Measurements from ENCODE around the gene OXCT2. TPM values are rescaled to one million over a fixed set of nuclear protein-coding genes. Genes with fewer than 3 reads are reported as not detected.

Gene OXCT2
- polyA plus RNA-seq, 1 donor from 2014 or later, result not detected

GRCh38 chr1:39735731-39736130, 35.4 kb downstream of the OXCT2 start:
- no peaks in the 10 kb centered on the region for H3F3A ChIP-seq (ENCODE audit: insufficient read depth, low read length, poor library complexity, severe bottlenecking)
- H3K79me2 ChIP-seq (replicated peaks; ENCODE audit: insufficient read depth, low read length), result peaks cover 9% of the 10 kb centered on the region
- H3K9ac ChIP-seq (ENCODE audit: low read length), result no peak overlapping the region
- no peaks in the 10 kb centered on the region for H4K20me1 ChIP-seq (ENCODE audit: insufficient read depth)
- no peaks in the 10 kb centered on the region for H3K9me2 ChIP-seq (ENCODE audit: insufficient read depth, low read length)
- H3K9me3 ChIP-seq (ENCODE audit: low read length), result no peaks in the 10 kb centered on the region
- TF ChIP-seq REST (IDR thresholded peaks at IDR 0.05; ENCODE audit: borderline replicate concordance) (no peak), EP300 (conservative IDR thresholded peaks at IDR 0.05; ENCODE audit: poor library complexity, severe bottlenecking) (no peak), TAF1 (IDR thresholded peaks at IDR 0.05; ENCODE audit: low read depth) (no peak)
- no peak overlapping the region for H2AFZ ChIP-seq (ENCODE audit: low read depth, low read length)
- peaks cover 13% of the 10 kb centered on the region for H3K27me3 ChIP-seq (ENCODE audit: insufficient read depth, low read depth, low read length)
- H3K36me3 ChIP-seq (ENCODE audit: insufficient read depth, low read length), result no peaks in the 10 kb centered on the region
- H3K27ac ChIP-seq (ENCODE audit: low read length), result no peak overlapping the region
- no peak overlapping the region for H3K4me2 ChIP-seq (ENCODE audit: low read length)
- no peak overlapping the region for H3K4me3 ChIP-seq (ENCODE audit: low read length)

- Histone ChIP-seq H3K9me3 (ENCODE audit: low read length) (no peaks in the 10 kb centered on the region), H3K9me2 (ENCODE audit: insufficient read depth, low read length) (no peaks in the 10 kb centered on the region), H3K4me2 (ENCODE audit: low read length) (no peak overlapping the region), H3K4me3 (ENCODE audit: low read length) (no peak overlapping the region), H4K20me1 (ENCODE audit: insufficient read depth) (no peaks in the 10 kb centered on the region), H3K9ac (ENCODE audit: low read length) (no peak overlapping the region), H3K27ac (ENCODE audit: low read length) (no peak overlapping the region), H3K79me2 (replicated peaks; ENCODE audit: insufficient read depth, low read length) (no peaks in the 10 kb centered on the region), H3F3A (ENCODE audit: insufficient read depth, low read length, poor library complexity, severe bottlenecking) (no peaks in the 10 kb centered on the region), H3K36me3 (ENCODE audit: insufficient read depth, low read length) (no peaks in the 10 kb centered on the region), H3K27me3 (ENCODE audit: insufficient read depth, low read depth, low read length) (peaks cover 13% of the 10 kb centered on the region), H2AFZ (ENCODE audit: low read depth, low read length) (no peak overlapping the region)
- TF ChIP-seq TAF1 (IDR thresholded peaks at IDR 0.05; ENCODE audit: low read depth), result no peak
- TF ChIP-seq POLR2AphosphoS5 (IDR thresholded peaks at IDR 0.05), result no peak
- TF ChIP-seq EZH2 (IDR thresholded peaks at IDR 0.05; ENCODE audit: borderline replicate concordance, insufficient read depth, low read length, poor library complexity, severe bottlenecking), result no peak
- no peak for TF ChIP-seq RAD21 (conservative IDR thresholded peaks at IDR 0.05)
- no peak for TF ChIP-seq SMC3 (conservative IDR thresholded peaks at IDR 0.05; ENCODE audit: poor library complexity)
- TF ChIP-seq CTCF (IDR thresholded peaks at IDR 0.05; ENCODE audit: poor library complexity, severe bottlenecking), result no peak
- TF ChIP-seq EP300 (conservative IDR thresholded peaks at IDR 0.05; ENCODE audit: poor library complexity, severe bottlenecking), result no peak
- no peak for TF ChIP-seq REST (IDR thresholded peaks at IDR 0.05; ENCODE audit: borderline replicate concordance)
- no peak for TF ChIP-seq MXI1 (conservative IDR thresholded peaks at IDR 0.05; ENCODE audit: poor library complexity, severe bottlenecking)
Observed at GRCh38 chr1:39733161-39733560, 38.0 kb downstream of the OXCT2 start.
